Activated T-cell treated with anti-CD3 and anti-CD28 coated beads for 24 hours (primary cell): ENCODE data around the gene CLEC16A.
"Not testable (repeated sequence)": the region's sequence is repeated elsewhere in the genome, so short reads cannot be mapped to it uniquely, and the experiment has no call there.

ENCODE experiments used
- DNase-seq: peaks from one replicate; pipeline ENCODE4 v3.0.0-alpha.2; 2020; ENCODE audit warnings: low read depth

Gene CLEC16A

GRCh38 chr16:10926094-10926493 lies 18.3 kb upstream of the CLEC16A start:
- no peak for DNase-seq

GRCh38 chr16:10926867-10927266 lies 17.5 kb upstream of the CLEC16A start:
- no peak for DNase-seq

- DNase-seq = no peak
Observed at GRCh38 chr16:10927497-10928112, 16.8 kb upstream of the CLEC16A start.

- not testable (repeated sequence) for DNase-seq
Observed at GRCh38 chr16:10929097-10929496, 15.3 kb upstream of the CLEC16A start.

GRCh38 chr16:10929853-10930754 lies 14.3 kb upstream of the CLEC16A start:
- no peak for DNase-seq

GRCh38 chr16:10930755-10931093 lies 13.6 kb upstream of the CLEC16A start:
- no peak for DNase-seq

GRCh38 chr16:10931134-10931533 lies 13.2 kb upstream of the CLEC16A start:
- DNase-seq = no peak

GRCh38 chr16:10931977-10932632 lies 12.3 kb upstream of the CLEC16A start:
- no peak for DNase-seq

GRCh38 chr16:10932959-10933710 lies 11.2 kb upstream of the CLEC16A start:
- DNase-seq = no peak

- DNase-seq = no peak
Observed at GRCh38 chr16:10933865-10934264, 10.5 kb upstream of the CLEC16A start.

- DNase-seq = no peak
Observed at GRCh38 chr16:10934325-10935107, 9.8 kb upstream of the CLEC16A start.

GRCh38 chr16:10935226-10935915 lies 9.0 kb upstream of the CLEC16A start:
- no peak for DNase-seq

- no peak for DNase-seq
Observed at GRCh38 chr16:10936272-10936984, 7.9 kb upstream of the CLEC16A start.

- DNase-seq = no peak
Observed at GRCh38 chr16:10937068-10937859, 7.1 kb upstream of the CLEC16A start.

GRCh38 chr16:10938321-10938720 lies 6.0 kb upstream of the CLEC16A start:
- no peak for DNase-seq

- no peak for DNase-seq
Observed at GRCh38 chr16:10938796-10939648, 5.3 kb upstream of the CLEC16A start.

- no peak for DNase-seq
Observed at GRCh38 chr16:10939649-10940234, 4.6 kb upstream of the CLEC16A start.

GRCh38 chr16:10940501-10941079 lies 3.8 kb upstream of the CLEC16A start:
- no peak for DNase-seq
